Testis (tissue), 3 donors: ENCODE data around the gene ZGPAT. TPM values are rescaled to one million over a fixed set of nuclear protein-coding genes. Genes with fewer than 3 reads are reported as not detected.

ENCODE experiments used
- DNase-seq: peaks from one replicate; pipeline ENCODE4 v3.0.0-alpha.2; 2019
- H3K27ac ChIP-seq, 2 donors: fragments of 200-600 bp; sonication (generic); one replicate each; pipeline ENCODE4 v1.5.1; 2019
- H3K27me3 ChIP-seq: fragments of 200-600 bp; sonication (generic); one replicate; pipeline ENCODE4 v1.5.1; 2019
- H3K36me3 ChIP-seq: fragments of 200-600 bp; sonication (generic); one replicate; pipeline ENCODE4 v1.5.1; 2017; ENCODE audit warnings: low read depth; ENCODE audit errors: missing control alignments
- H3K4me1 ChIP-seq: fragments of 200-600 bp; sonication (generic); one replicate; pipeline ENCODE4 v1.5.1; 2019
- H3K4me3 ChIP-seq, 2 donors: fragments of 200-600 bp; sonication (generic); one replicate each; pipeline ENCODE4 v1.5.1; 2017 to 2019
- H3K9me3 ChIP-seq: fragments of 200-600 bp; sonication (generic); one replicate; pipeline ENCODE4 v1.5.1; 2017
- CTCF ChIP-seq, 3 experiments: fragments of 450-650 bp in 2 of 3; fragments of 200-600 bp in 1 of 3; sonication (generic) in 1 of 3; IDR thresholded peaks; one replicate each; pipeline ENCODE4 v1.5.1; 2016 to 2019; ENCODE audit warnings: antibody characterized with exemption in 3 of 3, mild to moderate bottlenecking in 2 of 3, moderate library complexity in 1 of 3
- POLR2A ChIP-seq: fragments of 450-650 bp; IDR thresholded peaks from one replicate; pipeline ENCODE4 v1.6.1; 2017; ENCODE audit warnings: antibody characterized with exemption, mild to moderate bottlenecking, moderate library complexity
- WGBS, 2 donors: methylation state at CpG; one replicate each; pipeline ENCODE4 v1.1.5; 2018; 5-methylcytosine and 5-hydroxymethylcytosine counted together
- intact Hi-C: fragments of 100-400 bp; cut with DNase I; formaldehyde crosslinking; loops from one replicate; pipeline ENCODE4 v1.15.1; 2023; ENCODE audit warnings: low total_unique reads
- polyA plus RNA-seq: library from polyadenylated mRNA; stranded (reverse); fragments of 350-450 nt; fragmentation: Illumina TruSeq; extraction: RNeasy Lipid Tissue Mini Kit (QIAGEN cat#74804); gene quantifications from one replicate; pipeline ENCODE4 v1.2.3, GENCODE V29; 2014; ENCODE audit warnings: low read depth, low replicate concordance; ENCODE audit not compliant: insufficient read depth
- total RNA-seq, 2 donors: library from RNA; depleted of rRNA; stranded (reverse); fragments of >200 nt; gene quantifications; one replicate each; pipeline ENCODE4 v1.2.3, GENCODE V29; 2016

The ZGPAT gene
- total and polyA plus RNA-seq, 3 donors from 2014 or later, result 43.1 to 57.3 (median 53.1) TPM

DNA sequence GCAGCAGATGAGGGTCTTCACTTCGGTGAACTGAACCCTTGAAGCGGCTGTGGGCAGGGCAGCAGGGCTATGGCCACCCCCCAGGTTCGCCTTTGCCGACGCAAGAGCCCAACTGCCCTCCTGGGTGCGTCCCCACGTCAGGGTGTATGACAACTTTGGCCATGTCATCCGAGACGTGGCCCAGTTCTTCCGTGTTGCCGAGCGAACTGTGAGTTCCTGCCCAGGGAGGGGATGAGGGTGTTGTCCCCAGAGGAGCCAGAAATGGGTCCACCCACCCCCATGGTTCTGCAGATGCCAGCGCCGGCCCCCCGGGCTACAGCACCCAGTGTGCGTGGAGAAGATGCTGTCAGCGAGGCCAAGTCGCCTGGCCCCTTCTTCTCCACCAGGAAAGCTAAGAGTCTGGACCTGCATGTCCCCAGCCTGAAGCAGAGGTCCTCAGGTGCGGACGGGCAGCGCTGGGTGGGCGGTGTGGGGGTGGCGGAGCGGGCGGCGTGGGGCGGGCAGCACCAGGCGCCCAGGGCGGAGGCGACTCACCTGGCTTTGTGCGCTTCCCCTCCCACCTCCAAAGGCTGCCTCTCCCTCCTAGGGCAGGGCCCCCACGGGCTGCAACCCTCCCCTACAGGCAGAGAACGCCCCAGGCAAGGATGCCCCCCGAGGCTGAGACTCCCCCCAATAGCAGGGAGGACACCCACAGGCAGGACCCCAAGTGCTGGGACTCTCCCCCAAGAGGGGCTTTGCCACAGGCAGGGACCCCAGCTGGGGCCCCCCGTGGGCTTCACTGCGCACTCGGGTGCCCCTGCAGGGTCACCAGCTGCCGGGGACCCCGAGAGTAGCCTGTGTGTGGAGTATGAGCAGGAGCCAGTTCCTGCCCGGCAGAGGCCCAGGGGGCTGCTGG, 17.6 kb upstream of the ZGPAT start:
- 90 to 93% methylated on average over 17 to 32 of the region's 40 CpGs for WGBS, 2 donors

DNA sequence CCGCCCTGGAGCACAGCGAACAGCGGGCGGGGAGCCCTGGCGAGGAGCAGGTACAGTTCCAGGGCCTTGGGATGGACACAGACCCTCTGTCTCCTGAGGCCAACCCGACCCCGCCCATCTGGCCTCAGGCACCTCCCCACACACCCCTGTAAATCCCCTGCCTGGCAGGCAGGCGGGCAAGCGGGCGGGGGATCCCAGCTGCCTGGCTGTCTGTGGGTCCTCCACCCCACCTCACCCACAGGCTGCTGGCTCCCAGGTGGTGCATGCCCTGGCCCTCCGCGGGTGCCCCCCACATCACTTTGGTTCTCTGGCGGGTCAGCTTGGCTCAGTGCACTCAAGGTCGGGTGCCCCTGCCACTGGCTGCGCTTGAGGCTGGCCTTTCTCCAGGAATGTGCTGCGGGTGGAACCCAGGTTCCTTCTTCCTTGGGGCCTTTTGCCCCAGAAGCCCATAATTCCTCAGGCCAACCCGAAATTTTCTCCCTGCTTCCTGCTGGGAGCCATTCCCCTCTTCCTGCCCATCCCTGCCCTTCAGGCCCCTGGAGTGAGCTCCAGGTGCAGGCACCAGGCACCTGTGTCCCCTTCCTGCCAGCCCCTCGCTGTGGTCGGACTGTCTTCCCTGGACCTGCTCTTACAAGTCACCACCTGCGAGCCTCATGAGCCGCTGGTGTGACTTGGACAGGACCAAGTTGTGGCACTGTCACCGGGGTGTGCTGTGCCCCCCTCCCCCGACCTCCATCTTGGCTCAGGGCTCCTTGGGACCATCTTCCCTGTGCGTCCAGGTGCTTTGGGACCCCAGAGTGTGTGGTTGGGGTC, 16.7 kb upstream of the ZGPAT start:
- H3K9me3 ChIP-seq, result no peaks in the 10 kb centered on the region
- no peak for TF ChIP-seq POLR2A
- no peak for TF ChIP-seq CTCF (IDR thresholded peaks at IDR 0.05)
- H3K27me3 ChIP-seq, result no peaks in the 10 kb centered on the region
- H3K27ac ChIP-seq, result no peak overlapping the region
- H3K4me1 ChIP-seq, result peaks cover 17% of the 10 kb centered on the region
- DNase-seq, result no peak
- WGBS, 2 donors, result 81 to 83% methylated on average over 11 to 24 of the region's 24 CpGs
- intact Hi-C loops, result no loop called here
- H3K4me3 ChIP-seq, result no peak overlapping the region
- H3K36me3 ChIP-seq, result no peaks in the 10 kb centered on the region

More for the DNA sequence above, 17.6 kb upstream of the ZGPAT start:
- intact Hi-C loops, result no loop called here
- no peak for DNase-seq
- H3K27me3 ChIP-seq, result no peaks in the 10 kb centered on the region
- no peaks in the 10 kb centered on the region for H3K9me3 ChIP-seq
- peaks cover 20% of the 10 kb centered on the region for H3K4me1 ChIP-seq
- H3K36me3 ChIP-seq, result no peaks in the 10 kb centered on the region
- H3K27ac ChIP-seq, result no peak overlapping the region
- TF ChIP-seq CTCF (IDR thresholded peaks at IDR 0.05), result no peak
- no peak for TF ChIP-seq POLR2A
- H3K4me3 ChIP-seq, result no peak overlapping the region

GRCh38 chr20:63691711-63692435, 16.0 kb upstream of the ZGPAT start:
- 83 to 86% methylated on average over 15 to 21 of the region's 21 CpGs for WGBS, 2 donors
- Histone ChIP-seq H3K27ac (no peak overlapping the region), H3K9me3 (no peaks in the 10 kb centered on the region), H3K4me3 (no peak overlapping the region), H3K36me3 (no peaks in the 10 kb centered on the region), H3K27me3 (no peaks in the 10 kb centered on the region), H3K4me1 (peaks cover 11% of the 10 kb centered on the region)
- intact Hi-C loops, result no loop called here
- TF ChIP-seq POLR2A (no peak), CTCF (IDR thresholded peaks at IDR 0.05) (no peak)
- no peak for DNase-seq

- no peak for DNase-seq
- no peak overlapping the region for H3K4me3 ChIP-seq
- no peaks in the 10 kb centered on the region for H3K9me3 ChIP-seq
- H3K36me3 ChIP-seq, result no peaks in the 10 kb centered on the region
- TF ChIP-seq POLR2A, result no peak
- no peak for TF ChIP-seq CTCF (IDR thresholded peaks at IDR 0.05)
- no peaks in the 10 kb centered on the region for H3K27me3 ChIP-seq
- whole genome bisulfite sequencing, 2 donors, result 71 to 83% methylated on average over 8 to 18 of the region's 20 CpGs
- H3K27ac ChIP-seq, result no peak overlapping the region
- intact Hi-C loops, result no loop called here
- H3K4me1 ChIP-seq, result peaks cover 11% of the 10 kb centered on the region
These were observed 15.3 kb upstream of the ZGPAT start for GRCh38 chr20:63692436-63693082.
